Osteoblast (primary cell): Measurements from ENCODE around the gene ONECUT2. TPM values are rescaled to one million over a fixed set of nuclear protein-coding genes. Genes with fewer than 3 reads are reported as not detected.
A peak's percentile ranks its signal among the peaks of the same experiment; 100 is the strongest.
"Not testable (repeated sequence)": the region's sequence is repeated elsewhere in the genome, so short reads cannot be mapped to it uniquely, and the experiment has no call there.

Experiments used
- DNase-seq: peaks from one replicate; pipeline ENCODE4 v3.0.0; 2011; ENCODE audit warnings: low spot score, mixed read lengths; ENCODE audit not compliant: insufficient read length; ENCODE audit errors: missing footprints
- H2AFZ ChIP-seq: 2 replicates; pipeline ENCODE4 v1.6.0; 2011; ENCODE audit warnings: mild to moderate bottlenecking, low read length
- H3K27ac ChIP-seq: 2 replicates; pipeline ENCODE4 v1.5.1; 2011; ENCODE audit warnings: mild to moderate bottlenecking, low read depth, low read length, moderate library complexity
- H3K27me3 ChIP-seq: 2 replicates; pipeline ENCODE4 v1.6.0; 2012; ENCODE audit warnings: mild to moderate bottlenecking, control low read depth, inconsistent platforms, low read length, moderate library complexity; ENCODE audit not compliant: insufficient read depth
- H3K36me3 ChIP-seq: 2 replicates; pipeline ENCODE4 v1.5.1; 2011; ENCODE audit warnings: mild to moderate bottlenecking, low read length, control low read depth, moderate library complexity; ENCODE audit not compliant: insufficient read depth
- H3K4me1 ChIP-seq: 2 replicates; pipeline ENCODE4 v1.5.1; 2011; ENCODE audit warnings: mild to moderate bottlenecking, low read length, control low read depth, moderate library complexity; ENCODE audit not compliant: insufficient read depth
- H3K4me2 ChIP-seq: 2 replicates; pipeline ENCODE4 v1.6.0; 2011; ENCODE audit warnings: mild to moderate bottlenecking, low read length; ENCODE audit not compliant: insufficient read depth
- H3K4me3 ChIP-seq: fragments of 200-600 bp; sonication (generic); 3 replicates; pipeline ENCODE4 v1.5.1; 2012; ENCODE audit warnings: mild to moderate bottlenecking, low read length, inconsistent platforms; ENCODE audit not compliant: insufficient read depth
- H3K79me2 ChIP-seq: 2 replicates; pipeline ENCODE4 v1.6.0; 2012; ENCODE audit warnings: mild to moderate bottlenecking, low read length, control low read depth, inconsistent platforms; ENCODE audit not compliant: insufficient read depth
- H3K9me3 ChIP-seq: 2 replicates; pipeline ENCODE4 v1.5.1; 2011; ENCODE audit warnings: low read depth, low read length, control low read depth
- H4K20me1 ChIP-seq: 2 replicates; pipeline ENCODE4 v1.6.0; 2012; ENCODE audit warnings: mild to moderate bottlenecking, low read length, control low read depth; ENCODE audit not compliant: insufficient read depth
- CTCF ChIP-seq: IDR thresholded peaks from 2 replicates; pipeline ENCODE4 v1.5.1; 2011; ENCODE audit warnings: mild to moderate bottlenecking, low read depth, low read length, moderate library complexity; ENCODE audit errors: extremely low read depth
- total RNA-seq: library from RNA; depleted of rRNA; stranded (reverse); fragments of >200 nt; gene quantifications from 2 replicates; pipeline ENCODE4 v1.2.3, GENCODE V29; 2012

Gene ONECUT2
- total RNA-seq: under 0.01 TPM in 1 of 2 replicates, not detected in the other

GRCh38 chr18:57434536-57435494 lies at the start of gene ONECUT2:
TSS of gene ONECUT2 (plus strand) at chr18:57435374. CDS start at chr18:57435717, 343 bp downstream.
- Histone ChIP-seq H3K9me3 (no peaks in the 10 kb centered on the region), H3K4me3 (peak within 1 kb of the TSS; percentile 68), H3K27ac (no peak within 1 kb of the TSS), H3K4me1 (peaks cover 5% of the 10 kb centered on the region), H3K4me2 (peak within 1 kb of the TSS; percentile 82), H3K36me3 (no peaks in the 10 kb centered on the region), H4K20me1 (no peaks in the 10 kb centered on the region), H3K79me2 (no peaks in the 10 kb centered on the region), H3K27me3 (peaks cover 94% of the 10 kb centered on the region), H2AFZ (peak within 1 kb of the TSS; percentile 86)
- no peak for TF ChIP-seq CTCF
- DNase-seq: peak; percentile 100

- Histone ChIP-seq H3K79me2 (no peaks in the 10 kb centered on the region), H3K4me3 (no peak overlapping the region), H4K20me1 (no peaks in the 10 kb centered on the region), H3K4me1 (no peaks in the 10 kb centered on the region), H3K27me3 (no peaks in the 10 kb centered on the region), H2AFZ (no peak overlapping the region), H3K4me2 (no peak overlapping the region), H3K36me3 (no peaks in the 10 kb centered on the region), H3K27ac (no peak overlapping the region), H3K9me3 (no peaks in the 10 kb centered on the region)
- no peak for TF ChIP-seq CTCF
- no peak for DNase-seq
Measured at GRCh38 chr18:57389271-57389670, 45.9 kb upstream of the ONECUT2 start.

- Histone ChIP-seq H3K4me3 (no peak overlapping the region), H3K27ac (no peak overlapping the region), H4K20me1 (no peaks in the 10 kb centered on the region), H2AFZ (no peak overlapping the region), H3K36me3 (no peaks in the 10 kb centered on the region), H3K27me3 (no peaks in the 10 kb centered on the region), H3K79me2 (no peaks in the 10 kb centered on the region), H3K4me2 (no peak overlapping the region), H3K4me1 (no peaks in the 10 kb centered on the region), H3K9me3 (no peaks in the 10 kb centered on the region)
- TF ChIP-seq CTCF: no peak
- no peak for DNase-seq
Measured at GRCh38 chr18:57390044-57390443, 45.1 kb upstream of the ONECUT2 start.

- H3K27me3 ChIP-seq, H3K4me3 ChIP-seq, H3K4me2 ChIP-seq, H3K79me2 ChIP-seq, H3K27ac ChIP-seq, H2AFZ ChIP-seq, H3K4me1 ChIP-seq, H4K20me1 ChIP-seq, DNase-seq, H3K36me3 ChIP-seq, H3K9me3 ChIP-seq: not testable (repeated sequence)
Measured at GRCh38 chr18:57394749-57395148, 40.4 kb upstream of the ONECUT2 start.

- H3K27ac ChIP-seq, H3K27me3 ChIP-seq, H3K4me2 ChIP-seq, H3K4me1 ChIP-seq, H2AFZ ChIP-seq, H3K36me3 ChIP-seq, H3K79me2 ChIP-seq, H3K4me3 ChIP-seq, H3K9me3 ChIP-seq, DNase-seq, H4K20me1 ChIP-seq: not testable (repeated sequence)
Measured at GRCh38 chr18:57396831-57397230, 38.3 kb upstream of the ONECUT2 start.
